ENCODE data around the gene GPR108.

- no peak for TF ChIP-seq CTCF (tag by site-specific recombination; IDR thresholded peaks at IDR 0.05)
- TF ChIP-seq ZBTB21 (tag by site-specific recombination; IDR thresholded peaks at IDR 0.05): no peak
Measured at GRCh38 chr19:6739883-6740588, 2.7 kb upstream of the GPR108 start.

Measured in HEK293 (cell line).